AG08395 (cell line): ENCODE measurements around the gene EIF4EBP2.
A peak's percentile ranks its signal among the peaks of the same experiment; 100 is the strongest.

Source experiments
- DNase-seq: peaks from one replicate; pipeline ENCODE4 v3.0.0; 2012; ENCODE audit warnings: mixed read lengths, low spot score

The EIF4EBP2 gene

DNA sequence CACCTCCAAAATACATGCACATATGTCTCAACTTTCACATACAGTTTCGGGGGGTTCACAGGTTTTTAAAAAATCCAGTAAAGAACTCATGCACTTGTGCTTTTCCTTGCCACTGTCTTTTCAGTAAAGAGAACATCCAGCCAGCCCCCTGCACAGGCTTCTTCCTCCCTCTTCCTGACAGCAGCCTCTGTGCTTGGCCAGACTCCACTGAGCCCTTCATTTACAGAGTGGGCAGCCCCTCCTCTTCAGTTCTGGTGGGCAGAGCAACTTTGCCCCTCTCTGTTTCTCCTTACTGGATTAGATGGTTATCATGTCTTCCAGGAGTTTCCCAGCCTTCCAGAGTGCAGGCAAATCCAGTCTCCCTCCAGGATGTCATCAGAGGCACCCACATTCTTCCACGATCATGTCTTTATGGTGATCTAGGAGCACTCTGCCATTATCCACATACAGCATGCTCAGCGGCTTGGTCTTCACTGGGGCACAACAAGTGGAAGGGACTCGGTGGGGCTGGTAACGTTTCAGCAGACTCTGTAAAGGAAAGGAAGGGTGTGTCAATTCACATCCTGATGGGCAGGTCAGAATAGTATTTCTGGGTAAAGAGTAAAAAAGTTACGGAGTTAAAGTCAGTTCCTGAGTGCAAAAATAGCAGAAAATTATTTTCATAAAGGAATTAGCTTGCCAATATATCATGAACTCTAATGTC is 28.8 kb downstream of the EIF4EBP2 start:
- no peak for DNase-seq

DNA sequence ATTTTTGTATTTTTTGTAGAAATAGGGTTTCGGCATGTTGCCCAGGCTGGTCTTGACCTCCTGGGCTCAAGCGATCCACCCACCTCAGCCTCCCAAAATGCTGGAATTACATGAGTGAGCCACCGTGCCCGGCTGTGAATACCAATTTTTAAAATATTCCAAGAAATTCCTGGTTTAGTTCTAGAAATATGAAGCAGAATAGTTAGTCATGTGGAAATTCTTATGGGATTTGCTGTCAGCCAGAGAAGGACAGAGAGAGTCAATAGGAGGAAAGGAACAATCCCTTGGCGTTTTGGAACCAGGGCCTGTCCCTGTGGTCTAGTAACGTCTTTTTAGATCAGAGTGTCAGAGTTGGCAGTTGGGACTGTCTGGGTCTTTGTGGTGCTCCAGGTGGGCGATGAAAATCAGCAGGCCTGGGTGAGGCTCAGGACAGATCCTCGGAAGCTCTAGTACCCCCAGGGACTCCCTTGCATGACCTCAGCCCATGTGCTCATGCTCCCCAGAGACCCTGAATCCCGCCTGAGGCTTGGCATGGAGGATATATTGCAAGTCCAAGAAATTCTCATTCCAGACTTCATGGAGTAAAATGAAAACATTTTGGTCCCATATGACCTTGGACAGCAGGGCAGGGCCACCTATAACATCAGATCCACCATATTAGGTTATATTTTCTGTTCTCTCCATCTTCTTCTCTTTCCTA is 29.8 kb downstream of the EIF4EBP2 start:
- peak; percentile 56 for DNase-seq

DNA sequence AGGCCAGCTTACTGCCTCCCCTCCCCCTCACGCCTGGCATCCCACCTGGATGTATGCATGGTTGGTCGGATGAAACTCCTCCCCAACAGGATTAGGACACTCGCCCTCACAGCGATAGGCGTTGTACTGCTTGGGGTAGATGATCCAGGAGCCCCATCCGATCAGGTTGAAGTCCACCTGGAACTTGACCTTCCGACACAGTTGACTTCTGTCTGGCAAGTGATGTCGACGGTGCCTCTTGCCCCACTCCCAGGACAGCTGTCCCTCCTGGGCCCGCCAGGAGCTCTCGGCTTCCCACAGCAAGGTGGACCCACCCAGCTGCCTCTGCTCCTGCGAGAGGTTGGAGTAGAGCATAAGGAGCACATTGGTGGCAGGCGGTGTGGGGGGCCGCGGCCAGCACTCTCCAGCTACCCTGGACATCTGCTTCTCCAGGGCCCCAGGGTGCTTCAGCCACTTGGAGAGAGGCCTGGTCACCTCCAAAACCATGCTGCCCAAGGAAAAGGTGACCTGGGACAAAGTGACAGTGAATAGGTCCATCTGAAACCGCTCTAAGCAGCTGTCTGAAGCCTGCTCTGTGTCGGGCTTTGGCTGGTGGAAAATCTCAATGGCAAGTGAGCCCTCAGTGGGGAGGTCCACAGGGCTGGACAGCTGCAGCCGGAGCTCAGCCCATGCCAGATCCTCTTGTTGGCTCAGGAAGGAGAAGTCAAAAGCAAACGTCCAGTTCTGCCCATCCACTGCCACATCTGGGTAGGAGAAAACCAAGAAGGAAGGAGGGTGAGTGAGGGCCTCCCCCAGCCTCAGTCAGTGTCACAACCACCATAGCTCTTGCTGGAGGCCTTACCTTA is 31.5 kb downstream of the EIF4EBP2 start:
- no peak for DNase-seq

DNA sequence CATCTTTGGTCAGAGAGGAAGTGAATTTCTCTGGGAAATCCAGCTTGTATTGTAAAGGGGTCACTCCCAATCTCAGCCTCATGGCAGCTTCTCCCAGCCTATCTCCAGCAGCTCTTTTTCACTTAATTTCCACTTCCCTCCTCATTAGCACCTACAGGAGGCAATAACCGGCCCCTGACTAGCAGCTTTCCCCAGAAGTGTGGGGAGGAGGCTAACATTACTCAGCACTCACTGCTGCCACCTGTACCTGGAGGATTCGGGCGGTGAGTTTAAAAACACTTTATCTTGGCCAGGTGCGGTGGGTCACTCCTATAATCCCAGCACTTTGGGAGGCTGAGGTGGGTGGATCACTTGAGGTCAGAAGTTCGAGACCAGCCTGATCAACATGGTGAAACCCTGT is 33.8 kb downstream of the EIF4EBP2 start:
- no peak for DNase-seq

DNA sequence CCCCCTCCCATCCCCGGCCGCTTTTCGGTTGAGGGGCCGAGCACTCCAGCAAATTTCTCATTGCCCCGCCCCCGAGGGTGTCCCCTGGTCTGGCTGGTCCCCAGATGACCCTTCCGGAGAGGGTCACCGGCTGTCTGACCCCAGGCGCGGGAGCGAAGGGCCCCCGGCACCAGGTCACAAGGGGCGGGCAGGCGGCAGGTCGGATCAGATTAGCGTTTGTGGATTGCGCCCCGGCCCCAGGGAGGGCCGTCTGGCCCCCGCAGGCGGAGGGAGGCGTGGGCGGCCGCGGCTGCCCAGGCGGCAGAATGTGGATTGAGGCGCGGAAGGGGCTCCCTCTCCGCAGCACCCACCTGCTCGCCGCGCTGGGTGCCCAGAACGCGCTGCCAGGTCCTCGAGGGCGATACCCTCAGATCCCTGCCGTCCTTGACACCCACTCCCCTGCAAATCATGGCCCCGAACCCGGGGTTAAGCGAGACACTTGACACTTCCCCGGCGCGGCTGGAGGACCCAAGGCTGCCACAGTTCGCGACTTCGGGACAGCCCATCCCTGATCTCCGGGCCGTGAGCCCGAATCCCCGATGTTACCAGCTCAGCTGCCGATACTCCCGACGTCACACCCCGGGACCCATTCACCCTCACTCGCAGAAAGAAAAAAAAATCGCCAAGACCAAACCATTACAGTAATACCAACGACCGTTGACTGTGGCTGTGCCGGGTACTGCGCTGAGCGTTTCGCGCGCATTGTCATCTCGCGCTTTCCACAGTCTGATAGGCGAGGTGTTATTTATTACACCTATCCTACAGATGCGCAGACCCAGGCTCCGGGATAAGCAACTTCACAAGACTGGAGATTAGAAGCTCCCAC is 36.6 kb downstream of the EIF4EBP2 start:
- DNase-seq, result no peak

DNA sequence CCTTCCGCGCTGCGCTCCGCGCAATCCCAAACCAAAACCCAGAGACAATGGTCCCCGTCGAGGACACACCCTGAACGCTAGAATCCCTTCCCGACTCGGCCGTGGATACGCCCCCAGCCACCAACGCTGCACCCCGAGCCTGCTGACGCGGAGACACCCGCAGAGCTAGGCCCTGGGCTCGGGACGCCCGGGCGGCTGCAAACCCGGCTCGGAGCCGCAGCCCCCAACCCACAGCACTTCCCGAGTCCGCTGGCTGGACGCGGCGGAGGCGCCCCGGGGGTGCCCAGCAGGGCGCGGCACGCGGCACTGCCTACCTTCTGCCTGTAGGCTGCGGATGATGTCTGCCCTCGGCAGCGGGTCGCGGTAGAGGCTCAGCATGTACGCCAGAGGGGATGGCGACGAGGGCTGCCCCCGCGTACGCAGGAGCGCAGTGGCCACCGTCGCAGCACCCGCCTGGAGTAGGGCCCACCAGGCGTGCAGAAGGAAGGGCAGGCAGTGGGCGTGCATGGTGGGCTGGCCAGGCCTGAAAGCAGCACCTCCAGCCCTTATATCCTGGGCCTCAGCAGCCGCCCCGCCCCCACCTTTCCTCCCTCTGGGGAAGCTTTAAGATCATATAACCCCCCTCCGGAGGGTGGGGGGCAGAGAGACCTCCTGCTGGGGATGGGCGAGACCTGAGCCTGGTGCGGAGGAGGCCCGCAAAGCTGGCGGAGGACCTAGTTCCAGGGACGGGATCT is 37.4 kb downstream of the EIF4EBP2 start, which contains the start of gene NODAL:
TSS of gene NODAL (minus strand) at position 521 of the 734 bp plus-strand sequence. CDS start at position 507, 14 bp downstream.
- no peak for DNase-seq

DNA sequence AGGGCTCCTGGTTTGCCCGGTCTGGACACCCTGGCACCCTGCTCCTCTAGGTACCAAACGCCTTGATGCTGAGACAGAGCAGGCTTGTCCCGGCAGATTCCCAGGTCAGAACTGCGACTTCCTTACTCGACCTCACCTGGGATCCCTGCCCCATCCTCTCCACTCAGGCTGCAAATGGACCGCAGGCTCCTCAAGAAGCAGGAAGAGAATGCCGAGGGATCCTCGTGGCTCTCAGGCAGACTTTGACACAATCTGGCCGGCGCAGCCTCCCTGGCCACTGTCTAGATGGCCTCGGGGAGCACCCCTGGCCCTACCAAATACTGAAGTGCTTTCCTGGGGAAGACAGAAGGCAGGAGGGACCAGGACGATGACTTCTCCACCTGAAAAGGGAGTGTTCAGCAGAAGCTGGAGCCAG is 38.0 kb downstream of the EIF4EBP2 start:
- DNase-seq, result no peak

DNA sequence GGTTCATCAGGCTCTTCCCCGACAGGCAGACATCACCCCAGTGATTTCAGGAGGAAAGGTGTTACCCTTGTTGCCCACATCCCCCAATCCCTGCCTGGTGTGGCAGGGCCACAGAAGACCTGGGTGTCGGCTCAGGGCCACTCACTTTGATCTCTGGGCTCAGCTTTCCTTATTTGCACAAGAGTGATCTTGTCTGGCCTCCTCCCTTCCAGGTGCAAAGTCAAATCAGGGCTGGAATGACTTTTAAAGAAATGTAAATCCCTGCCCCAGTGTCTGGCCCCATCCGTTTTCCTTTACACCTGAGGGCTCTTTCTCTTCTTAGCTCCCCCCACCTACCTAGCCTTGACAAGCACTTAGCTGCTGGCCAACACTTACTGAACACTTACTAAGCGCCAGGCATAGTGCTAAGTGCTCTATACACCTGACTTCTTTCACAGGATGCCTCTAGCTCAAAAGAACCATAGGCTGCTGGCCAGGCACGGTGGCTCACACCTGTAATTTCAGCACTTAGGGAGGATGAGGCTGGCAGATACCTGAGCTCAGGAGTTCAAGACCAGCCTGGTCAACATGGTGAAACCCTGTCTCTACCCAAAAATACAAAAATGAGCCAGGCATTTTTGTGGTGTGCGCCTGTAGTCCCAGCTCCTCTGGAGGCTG is 38.5 kb downstream of the EIF4EBP2 start:
- DNase-seq, result no peak

DNA sequence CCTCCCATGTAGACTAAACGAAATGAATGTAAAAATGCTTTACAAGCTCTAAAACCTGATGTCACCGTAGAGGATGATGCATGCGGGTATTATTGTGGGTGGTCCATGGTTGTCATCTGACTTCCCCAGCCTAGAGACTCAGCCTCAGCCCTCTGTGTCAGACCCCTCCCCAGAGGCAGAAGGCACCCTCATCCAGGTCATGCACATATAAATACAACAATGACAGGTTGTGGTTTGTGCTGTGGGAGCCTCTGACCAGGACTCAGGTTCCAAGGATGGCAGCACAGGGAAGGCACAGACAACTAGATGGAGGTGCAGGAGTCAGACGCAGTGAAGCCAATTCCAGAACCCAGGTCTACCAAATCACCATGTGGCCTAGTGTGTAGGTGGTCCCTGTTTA is 40.8 kb downstream of the EIF4EBP2 start:
- DNase-seq, result no peak

DNA sequence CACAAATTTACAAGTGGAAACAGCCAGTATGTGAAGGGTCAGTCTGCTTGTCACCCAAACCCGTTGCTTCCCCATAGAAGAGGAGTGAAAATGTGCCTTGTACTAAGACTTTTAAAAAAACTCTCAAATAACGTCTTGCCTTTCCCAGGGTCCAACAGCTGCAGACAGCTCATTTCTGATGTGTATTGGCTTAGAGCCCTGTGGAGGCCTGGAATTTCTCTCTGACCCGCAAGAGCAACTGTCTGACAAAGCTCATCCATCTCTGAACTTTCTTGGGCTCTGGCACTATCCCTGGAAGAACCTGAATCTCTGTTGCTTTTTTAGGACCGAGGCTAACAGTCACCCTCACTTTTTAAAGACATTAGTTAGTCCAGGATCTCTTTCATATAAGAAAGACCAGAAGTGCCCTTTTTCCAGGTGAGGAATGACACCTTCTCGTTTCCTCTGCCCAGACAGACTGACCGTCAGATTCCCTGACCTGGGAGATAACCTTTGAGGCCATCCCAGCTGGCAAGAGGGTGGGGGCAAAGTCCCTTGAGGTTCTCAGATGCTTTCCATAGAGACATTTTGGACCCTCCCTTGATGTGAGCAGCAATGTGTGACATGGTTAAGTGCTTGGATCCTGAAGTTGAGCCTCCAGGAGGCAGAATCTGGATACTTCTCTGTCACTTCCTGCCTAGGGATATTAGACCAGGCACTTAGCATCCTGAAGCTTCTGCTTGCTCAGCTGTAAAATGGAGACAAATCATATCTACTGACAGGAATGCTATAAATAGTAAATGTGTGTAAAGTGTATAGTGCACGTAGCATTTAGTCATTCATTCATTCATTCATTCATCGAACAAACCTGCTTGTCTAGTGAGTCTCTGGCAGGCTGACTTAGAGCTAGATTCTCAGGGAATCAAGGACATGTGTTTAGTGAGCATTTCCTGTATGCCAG is 42.0 kb downstream of the EIF4EBP2 start:
- peak; percentile 52 for DNase-seq

DNA sequence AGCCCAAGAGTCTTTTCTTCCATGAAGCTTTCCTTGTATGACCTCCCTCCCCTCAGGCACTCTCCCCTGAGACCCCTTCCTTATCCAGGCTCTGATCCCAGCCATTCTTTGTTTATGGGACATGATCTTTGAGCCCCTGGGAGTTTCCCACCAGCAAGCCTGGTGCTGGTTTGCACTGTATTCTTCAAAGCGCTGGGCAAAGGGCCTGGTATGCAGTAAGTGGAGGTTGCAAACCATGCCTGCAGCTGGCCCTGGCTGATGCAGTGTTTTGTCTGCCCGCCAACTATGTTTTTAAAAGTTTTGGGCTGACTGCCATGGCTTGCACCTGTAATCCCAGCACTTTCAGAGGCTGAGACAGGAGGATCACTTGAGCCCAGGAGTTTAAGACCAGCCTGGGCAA is 44.3 kb downstream of the EIF4EBP2 start:
- no peak for DNase-seq

DNA sequence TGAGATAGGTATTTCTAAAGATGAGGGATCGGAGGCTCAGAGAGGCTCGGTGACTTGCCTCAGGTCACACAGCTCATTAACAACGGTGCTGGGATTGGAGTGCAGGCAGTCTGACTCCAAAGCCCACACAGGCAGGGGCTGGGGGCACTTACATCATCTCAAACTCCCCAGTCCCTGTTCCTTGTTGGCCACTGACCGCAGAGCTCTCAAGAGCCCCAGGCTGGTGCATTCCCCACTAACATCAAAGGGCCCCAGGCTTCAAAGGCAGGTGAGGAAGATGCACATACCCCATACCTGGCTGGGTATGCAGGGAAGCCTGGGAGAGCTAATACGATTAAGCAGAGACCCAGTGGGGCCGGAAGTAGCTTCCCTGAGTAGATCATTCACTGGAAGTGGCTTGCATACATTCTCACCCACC is 51.3 kb downstream of the EIF4EBP2 start:
- DNase-seq, result no peak

DNA sequence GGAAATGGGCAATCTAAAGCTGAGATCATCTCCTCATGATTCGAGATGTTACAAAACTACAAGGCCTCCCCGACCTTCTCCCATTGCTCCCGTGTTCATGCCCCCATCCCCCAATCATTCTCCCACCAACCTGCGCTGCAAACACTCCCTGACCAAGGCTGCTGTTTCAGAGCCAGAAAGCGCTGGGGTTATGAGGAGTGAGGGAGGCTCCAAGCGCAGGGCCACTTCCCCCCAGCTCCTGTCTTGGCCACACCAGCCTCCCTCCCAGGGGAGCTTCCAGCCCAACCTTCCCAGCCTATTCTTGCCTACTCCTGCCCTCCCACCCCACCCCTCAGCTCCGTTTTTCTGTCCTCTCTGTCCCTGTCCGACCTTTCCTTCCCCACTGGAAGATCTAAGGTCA is 52.2 kb downstream of the EIF4EBP2 start:
- no peak for DNase-seq

DNA sequence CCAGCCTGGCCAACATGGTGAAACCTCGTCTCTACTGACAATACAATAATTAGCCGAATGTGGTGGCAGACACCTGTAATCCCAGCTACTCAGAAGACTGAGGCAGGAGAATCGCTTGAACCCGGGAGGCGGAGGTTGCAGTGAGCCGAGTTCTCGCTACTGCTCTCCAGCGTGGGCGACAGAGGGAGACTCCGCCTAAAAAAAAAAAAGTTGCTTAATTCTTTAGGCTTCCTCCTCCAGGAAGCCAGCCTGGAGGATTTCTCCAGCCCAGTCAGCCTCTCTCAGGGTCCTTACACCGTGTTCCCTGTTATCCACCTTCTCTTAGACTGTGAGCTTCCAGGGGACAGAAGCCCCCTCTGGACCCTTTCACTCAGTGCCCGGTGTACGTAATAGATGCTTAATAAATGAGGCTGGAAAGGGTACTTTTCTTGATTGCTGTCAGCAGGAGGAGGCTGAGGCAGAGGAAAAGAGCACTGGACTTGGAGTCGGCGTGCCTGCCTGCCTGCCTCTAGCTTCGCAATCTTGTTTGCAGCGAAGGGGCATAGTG is 53.9 kb downstream of the EIF4EBP2 start:
- DNase-seq, result no peak

DNA sequence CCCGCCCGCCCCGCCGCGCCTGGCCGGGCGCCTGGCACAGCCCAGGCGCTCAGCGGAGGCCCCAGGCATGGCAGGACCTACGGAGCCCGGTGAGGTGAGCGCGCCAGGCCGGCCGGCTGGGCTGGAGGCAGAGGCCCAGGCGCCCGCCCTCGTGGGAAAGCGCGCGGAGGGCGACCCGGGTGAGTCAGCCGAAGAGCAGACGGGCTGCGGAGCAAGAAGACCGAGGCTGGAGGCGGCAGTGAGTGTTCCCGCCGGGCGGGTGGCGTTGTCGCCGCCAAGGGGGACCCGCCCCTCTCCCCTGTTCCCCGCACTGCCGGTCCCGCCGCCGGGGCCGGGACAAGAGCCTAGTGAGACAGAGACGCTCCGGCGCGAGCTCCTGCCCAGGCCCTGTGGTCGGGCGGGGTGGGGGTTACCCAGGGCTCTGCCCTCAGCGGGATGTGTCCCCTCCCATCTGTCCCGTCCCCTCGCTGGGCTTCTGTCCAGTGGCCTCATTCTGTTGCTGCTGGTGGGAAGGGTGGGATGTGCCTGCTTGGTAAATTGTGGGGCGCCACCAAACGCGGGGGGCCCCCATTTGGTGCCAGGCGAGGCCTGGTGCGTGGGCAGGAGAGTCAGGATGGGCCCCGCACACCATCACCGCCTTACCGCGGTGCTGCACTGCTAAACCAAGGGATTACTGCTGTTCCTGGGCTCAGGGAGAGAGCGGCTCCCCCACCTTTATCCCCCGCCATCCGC is 54.5 kb downstream of the EIF4EBP2 start:
- peak; percentile 88 for DNase-seq

DNA sequence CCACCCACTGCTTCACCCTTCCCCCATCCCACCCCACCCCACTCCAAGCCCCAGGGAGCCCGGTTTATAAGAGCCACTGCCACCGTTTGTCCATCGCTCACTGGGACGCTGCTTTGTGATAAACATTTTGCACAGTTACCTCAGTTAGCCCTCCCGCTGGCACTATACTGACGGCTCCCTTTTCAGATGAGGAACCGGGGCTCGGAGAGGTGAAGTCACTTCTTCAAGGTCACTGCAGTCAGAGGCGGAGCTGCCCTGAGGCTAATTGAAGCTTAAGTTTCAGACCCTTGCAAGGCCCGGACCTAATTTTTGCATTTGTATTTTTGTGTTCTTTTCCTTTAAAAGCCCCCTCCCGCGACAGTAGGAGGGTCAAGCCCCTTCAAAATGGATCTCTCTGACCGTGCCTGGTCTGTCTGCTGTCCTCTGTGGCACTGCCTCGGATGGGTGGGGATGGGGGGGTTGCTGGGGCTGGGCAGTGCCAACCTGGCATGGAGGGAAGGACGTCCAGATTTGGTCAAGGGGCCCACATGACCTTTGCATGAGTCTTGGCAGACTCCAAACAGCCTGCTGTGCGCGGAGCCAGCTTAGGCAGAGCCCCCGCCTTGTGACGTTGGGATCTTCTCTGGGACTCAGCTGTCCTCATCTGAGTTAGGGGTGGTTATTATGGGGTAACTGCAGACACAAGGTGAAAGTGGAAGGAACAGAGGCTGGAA is 55.3 kb downstream of the EIF4EBP2 start:
- DNase-seq, result no peak

DNA sequence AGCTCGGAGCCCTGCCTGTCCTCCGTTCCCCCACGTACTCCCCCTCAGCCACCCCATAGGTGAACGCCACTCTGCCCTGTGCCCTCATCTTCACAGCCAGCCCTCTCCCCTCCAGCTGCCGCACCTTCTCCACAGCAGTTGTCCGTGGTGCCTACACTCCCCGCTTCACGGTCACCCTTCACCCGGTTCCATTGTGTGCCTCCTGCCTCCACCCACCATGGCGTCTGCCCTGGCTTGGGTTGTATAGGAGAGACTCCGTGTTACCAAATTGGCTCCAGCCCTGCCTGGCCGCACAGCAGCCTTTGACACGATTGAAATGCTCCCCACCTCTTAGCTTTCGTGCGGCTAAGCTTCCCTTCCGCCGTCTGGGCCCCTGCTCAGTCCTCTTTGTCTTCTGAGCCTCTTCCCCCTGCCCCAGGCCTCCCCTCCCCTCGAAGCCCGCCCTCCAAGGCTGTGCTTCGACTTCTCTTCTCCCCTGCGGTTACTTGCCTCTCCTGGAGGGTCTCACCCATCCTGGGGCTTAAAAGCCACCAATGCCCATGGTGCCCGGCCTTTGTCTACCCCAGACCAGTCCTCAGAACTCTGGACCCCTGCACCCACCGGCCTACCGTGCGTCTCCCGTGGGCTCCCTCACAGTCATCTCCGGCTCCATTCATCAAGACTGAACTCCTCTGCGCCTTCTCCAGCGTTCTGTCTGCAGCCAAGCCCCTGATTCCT is 56.0 kb downstream of the EIF4EBP2 start:
- no peak for DNase-seq
